CD4-positive, alpha-beta T cell treated with Interleukin-17A for 1 hour (primary cell): ENCODE data around the gene ABHD14A.
"Not testable (repeated sequence)": the region's sequence is repeated elsewhere in the genome, so short reads cannot be mapped to it uniquely, and the experiment has no call there.

Experiments
- DNase-seq: peaks from one replicate; pipeline ENCODE4 v3.0.0-alpha.2; 2020

ABHD14A gene

DNA sequence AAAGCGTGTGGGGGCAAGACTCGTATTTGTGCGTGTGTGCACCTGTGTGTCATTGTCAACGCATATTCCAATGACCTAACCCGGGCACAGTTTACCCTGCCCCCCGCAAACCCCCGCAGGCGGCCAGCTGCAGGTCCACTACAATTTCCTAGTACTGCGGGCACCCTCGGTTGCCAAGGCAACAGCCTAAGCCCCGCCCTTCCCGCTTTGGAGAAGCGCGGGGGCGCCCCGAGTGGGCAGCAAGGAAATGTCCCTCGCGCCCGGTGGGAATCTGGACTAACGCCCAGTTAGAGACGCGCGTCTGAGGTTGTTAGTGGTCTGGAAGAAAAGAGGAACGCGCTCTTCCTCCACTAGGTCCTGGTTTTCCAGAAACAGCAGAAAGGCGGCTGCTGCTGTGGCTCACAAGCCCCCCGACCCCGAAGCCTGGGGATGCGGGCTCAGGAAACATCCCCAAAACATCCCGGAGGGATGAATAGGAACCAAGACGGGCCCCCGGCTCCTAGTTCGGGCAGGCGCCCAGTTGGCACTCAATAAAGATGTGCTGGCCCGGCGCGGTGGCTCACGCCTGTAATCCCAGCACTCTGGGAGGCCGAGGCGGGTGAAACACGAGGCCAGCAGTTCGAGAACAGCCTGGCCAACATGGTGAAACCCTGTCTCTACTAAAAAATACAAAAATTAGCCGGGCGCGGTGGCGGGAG, 1.1 kb downstream of the ABHD14A start:
- DNase-seq, result peak; percentile 47

DNA sequence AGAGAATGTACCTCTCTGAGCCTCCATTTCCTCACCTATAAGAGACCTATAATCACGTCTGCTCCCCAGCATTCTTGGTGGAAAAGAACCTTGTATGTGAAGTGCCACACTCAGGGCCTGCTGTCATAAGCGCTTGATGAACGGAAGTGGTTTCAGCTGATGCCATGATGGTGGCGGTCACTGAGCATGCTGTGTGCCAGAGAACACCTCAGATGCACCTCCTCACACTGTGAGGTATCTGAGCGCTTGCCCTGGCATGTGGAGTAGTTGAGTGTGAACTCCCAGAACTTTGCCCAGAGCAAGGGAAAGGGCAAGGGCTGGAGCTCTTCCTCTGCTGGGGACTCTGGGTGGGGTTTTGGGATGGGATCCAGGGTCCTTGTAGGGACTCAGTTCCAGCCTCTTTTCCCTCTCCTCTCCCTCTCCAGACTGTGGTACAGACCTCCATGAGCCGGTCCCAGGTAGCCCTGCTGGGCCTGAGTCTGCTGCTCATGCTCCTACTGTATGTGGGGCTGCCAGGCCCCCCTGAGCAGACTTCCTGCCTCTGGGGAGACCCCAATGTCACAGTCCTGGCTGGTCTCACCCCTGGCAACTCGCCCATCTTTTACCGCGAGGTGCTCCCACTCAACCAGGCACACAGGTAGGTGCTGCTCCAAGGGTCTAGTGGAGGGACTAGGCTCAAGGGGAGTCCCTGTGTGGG, 2.7 kb downstream of the ABHD14A start:
- DNase-seq, result peak; percentile 59

DNA sequence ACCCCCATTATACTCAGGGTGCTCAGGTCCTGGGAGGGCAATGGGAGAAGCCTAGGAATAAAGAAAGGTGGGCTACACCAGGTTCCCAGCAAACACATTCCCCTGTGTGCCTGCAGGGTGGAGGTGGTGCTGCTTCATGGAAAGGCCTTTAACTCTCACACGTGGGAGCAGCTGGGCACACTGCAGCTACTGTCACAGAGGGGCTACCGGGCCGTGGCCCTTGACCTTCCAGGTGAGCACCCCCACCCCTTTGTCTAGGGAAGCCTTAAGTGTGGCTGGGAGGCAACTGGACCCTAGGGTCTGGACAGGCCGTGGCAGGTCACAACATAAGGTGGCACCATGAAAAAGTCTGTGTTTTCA, 3.3 kb downstream of the ABHD14A start:
- no peak for DNase-seq

DNA sequence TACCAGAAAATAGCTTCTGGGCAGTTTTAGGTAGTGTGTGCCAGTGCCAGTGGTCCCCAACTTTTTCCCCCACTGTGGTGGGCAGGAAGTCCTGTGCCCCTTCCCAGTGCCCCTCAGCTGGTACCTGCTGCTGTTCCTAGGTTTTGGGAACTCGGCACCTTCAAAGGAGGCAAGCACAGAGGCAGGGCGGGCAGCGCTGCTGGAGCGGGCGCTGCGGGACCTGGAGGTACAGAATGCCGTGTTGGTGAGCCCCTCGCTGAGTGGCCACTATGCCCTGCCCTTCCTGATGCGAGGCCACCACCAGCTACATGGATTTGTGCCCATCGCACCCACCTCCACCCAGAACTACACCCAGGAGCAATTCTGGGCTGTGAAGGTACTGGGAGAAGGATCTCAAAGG, 5.4 kb downstream of the ABHD14A start:
- DNase-seq, result no peak

DNA sequence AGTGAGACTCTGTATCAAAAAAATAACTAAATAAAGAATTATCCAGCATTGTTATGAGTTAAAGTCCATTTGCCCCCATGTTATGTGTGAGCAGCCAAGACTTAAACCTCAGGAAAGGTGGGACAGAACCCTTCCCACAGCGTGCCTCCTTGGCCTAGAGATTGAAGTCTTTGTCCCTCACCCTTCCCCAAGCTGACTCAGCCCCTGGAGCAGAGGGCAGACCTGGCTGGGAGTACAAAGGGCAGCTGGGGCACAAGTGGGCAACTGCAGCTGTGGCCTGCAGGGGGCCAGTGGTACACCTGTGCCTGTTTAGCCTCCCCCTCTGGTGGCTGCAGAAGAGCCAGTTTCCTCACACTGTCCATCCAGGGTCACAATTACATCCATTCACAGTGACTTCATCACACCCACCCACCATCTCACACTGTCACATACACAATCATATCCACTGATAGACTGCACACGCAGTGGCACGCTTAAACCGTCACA, 7.5 kb downstream of the ABHD14A start:
- DNase-seq, result peak; percentile 23

DNA sequence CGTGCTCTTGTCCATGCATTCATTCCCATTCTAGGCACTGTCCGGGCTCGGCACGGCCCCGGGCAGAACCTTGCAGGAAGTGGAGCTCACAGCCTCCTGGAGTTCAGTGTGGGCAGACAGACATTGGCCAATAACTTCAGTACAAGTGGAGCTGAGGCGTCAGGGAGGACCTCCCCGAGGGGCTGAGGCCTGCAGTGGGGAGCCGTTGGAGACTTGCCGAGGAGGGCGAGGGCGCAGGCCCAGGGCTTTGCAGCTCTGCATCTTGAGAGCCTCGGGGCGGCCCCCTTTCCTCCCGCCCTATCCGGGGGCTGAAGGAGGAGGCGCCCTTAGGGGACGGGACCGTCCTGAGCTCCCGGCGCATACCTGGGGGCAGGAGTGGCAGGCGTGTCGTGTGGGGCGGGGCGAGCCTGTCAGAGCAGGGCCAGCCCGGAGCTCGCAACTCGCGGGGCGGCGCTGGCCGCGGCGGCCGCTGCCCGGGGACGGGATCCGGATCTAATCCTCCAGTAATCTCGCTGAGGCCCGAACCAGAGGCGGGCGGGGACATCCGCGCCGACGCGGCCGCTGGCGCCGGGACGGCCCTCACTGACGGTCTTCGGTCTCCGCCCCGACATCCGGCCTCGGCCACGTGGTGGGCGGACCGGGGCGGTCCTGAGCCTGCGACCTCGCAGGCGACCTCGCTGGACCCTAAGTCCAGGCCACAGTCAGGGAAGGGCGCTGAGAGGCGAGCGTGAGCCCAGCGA, 8.1 kb downstream of the ABHD14A start, which contains the start of gene ACY1:
ACY1 (plus strand) TSS at position 698 of the 740 bp plus-strand sequence. CDS start 530 bp downstream, outside the sequence.
- peak; percentile 78 for DNase-seq

DNA sequence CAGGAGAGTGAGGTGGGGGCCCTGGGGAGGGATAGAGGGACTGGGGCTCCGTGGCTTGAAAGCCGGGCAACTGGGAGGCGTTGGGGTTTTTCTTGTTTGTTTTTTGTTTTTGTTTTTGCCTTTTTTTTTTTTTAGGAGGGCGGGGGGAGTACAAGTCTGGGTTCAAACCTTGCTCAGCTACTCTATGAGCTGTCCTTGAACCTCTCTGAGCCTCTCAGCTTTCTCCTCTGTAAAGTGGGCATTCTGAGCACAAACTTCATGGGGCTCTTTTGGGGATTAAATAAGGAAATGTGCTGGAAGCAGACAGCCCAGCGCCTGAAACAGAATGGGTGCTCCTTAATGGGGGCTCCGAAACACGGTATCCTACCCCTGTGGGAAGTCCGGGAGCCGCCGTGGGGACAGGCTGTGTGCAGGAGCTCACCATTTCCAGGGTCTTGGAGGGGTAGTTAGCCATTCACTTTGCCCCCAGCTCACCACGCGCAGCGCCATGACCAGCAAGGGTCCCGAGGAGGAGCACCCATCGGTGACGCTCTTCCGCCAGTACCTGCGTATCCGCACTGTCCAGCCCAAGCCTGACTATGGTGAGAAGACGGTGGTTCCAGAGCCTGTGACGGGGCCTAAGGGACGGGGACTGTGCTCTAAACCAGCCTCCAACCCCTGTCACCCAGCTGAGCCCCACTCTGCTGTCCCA, 8.9 kb downstream of the ABHD14A start:
- no peak for DNase-seq

DNA sequence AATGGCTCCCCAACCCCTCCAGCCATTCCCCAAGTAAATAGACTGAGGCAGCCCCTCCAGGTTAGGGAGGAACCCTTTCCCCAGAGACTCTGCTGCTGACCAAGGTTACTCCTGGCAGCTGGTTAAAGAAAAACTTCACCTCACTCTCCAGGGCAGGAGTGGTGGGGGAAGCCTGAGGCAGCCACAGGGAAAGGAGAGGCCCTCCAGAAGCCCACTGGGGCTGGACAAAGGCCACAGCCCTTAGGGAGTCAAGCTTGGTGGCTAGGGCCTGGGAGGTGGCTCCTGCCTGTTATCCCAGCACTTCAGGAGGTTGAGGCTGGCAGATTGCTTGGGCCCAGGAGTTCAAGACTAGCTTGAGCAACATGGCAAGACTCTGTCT, 9.4 kb downstream of the ABHD14A start:
- DNase-seq, result no peak

DNA sequence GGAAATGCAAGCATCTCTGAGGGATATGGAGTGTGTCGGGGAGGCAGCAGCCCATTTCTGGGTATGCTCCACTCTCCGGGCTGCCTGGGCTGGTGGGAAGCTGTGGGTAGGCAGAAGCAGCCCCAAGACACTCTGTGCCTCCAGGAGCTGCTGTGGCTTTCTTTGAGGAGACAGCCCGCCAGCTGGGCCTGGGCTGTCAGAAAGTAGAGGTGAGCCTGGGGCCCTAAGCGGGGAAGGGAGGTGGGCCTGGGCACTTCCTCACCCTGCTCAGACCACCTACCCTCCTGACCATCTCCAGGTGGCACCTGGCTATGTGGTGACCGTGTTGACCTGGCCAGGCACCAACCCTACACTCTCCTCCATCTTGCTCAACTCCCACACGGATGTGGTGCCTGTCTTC, 10.2 kb downstream of the ABHD14A start:
- no peak for DNase-seq

DNA sequence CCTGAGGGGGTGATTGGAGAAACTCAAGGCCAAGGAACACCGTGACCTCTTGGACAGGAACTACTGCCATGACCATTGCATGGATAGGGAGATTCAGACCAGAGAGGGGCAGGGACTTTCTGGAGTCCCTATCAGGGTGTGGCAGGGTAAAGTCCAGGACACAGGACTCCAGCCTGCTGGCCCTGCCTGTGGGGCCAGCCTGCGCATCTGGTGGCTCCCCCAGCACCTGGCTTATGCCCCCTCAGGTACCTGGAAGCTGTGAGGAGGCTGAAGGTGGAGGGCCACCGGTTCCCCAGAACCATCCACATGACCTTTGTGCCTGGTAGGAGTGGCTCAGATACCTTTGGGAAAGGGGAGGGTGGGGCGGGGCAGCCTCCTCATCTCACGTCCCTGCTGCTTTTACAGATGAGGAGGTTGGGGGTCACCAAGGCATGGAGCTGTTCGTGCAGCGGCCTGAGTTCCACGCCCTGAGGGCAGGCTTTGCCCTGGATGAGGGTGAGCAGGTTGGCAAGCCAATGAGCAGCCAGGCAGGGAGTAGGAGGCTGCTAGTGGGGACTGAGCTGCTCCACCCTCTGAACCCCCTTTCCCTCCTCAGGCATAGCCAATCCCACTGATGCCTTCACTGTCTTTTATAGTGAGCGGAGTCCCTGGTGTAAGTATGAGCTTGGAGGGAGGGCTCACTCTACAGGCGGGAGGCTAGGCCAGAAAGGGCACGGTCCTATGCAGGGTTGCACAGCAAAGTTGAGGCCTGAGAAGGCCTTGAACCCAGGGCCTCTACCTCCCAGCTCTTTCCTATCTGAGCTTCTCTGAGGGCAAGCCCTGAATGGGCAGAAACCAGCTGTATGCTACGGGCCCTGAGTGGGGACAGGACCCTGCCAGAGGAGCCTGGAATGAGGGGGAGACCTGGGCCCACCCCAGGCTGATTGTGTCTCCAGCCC, 11.4 kb downstream of the ABHD14A start:
- no peak for DNase-seq

DNA sequence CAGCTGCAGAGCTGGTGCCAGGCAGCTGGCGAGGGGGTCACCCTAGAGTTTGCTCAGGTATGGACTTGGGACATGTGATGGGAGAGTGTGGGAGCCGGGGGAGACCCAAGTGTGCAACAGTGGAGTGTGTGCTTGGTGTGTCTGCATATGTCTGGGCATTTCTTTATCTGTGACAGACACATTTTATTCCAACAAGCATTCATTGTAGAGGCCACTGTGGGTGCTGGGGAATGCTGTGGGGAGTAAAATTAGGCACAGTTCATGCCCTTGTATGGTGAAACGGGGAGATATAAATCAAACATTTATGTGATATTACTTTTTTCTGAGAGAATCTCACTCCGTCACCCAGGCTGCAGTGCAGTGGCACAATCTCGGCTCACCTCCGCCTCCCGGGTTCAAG, 12.7 kb downstream of the ABHD14A start:
- DNase-seq, result no peak

DNA sequence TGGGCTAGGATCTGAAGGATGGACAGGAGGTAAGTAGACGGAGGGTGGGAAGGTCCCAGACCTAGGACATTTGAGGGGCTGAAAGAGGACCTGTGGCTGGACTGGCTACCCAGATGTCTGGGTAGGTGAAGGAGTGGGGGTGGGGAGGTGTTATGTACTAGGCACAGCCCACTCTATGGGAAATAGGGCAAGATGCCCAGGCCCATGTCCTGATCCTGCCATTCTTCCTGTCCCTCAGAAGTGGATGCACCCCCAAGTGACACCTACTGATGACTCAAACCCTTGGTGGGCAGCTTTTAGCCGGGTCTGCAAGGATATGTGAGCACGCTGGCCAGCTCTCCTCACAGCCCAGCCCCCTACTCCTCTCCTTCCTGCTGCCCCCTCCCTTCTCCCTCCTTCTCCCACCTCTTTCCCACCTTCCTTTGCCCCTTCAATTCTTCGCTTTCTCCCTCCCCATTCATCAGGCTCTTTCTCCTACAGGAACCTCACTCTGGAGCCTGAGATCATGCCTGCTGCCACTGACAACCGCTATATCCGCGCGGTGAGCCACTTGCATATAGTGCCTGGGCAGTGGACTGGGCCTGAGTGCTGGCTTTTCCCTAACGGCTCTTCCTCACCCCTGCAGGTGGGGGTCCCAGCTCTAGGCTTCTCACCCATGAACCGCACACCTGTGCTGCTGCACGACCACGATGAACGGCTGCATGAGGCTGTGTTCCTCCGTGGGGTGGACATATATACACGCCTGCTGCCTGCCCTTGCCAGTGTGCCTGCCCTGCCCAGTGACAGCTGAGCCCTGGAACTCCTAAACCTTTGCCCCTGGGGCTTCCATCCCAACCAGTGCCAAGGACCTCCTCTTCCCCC, 13.7 kb downstream of the ABHD14A start:
- no peak for DNase-seq

DNA sequence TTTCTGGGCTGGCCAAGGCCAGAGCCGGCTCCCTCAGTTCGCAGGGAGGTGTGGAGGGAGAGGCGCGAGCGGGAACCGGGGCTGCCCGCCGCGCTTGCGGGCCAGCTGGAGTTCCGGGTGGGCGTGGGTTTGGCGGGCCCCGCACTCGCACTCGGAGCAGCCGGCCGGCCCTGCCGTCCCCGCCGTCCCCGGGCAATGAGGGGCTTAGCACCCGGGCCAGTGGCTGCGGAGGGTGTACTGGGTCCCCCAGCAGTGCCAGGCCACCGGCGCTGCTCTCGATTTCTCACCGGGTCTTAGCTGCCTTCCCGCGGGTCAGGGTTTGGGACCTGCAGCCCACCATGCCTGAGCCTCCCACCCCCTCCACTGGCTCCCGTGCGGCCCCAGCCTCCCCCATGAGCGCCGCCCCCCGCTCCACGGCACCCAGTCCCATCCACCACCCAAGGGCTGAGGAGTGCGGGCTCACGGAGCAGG, 15.7 kb downstream of the ABHD14A start:
- not testable (repeated sequence) for DNase-seq

DNA sequence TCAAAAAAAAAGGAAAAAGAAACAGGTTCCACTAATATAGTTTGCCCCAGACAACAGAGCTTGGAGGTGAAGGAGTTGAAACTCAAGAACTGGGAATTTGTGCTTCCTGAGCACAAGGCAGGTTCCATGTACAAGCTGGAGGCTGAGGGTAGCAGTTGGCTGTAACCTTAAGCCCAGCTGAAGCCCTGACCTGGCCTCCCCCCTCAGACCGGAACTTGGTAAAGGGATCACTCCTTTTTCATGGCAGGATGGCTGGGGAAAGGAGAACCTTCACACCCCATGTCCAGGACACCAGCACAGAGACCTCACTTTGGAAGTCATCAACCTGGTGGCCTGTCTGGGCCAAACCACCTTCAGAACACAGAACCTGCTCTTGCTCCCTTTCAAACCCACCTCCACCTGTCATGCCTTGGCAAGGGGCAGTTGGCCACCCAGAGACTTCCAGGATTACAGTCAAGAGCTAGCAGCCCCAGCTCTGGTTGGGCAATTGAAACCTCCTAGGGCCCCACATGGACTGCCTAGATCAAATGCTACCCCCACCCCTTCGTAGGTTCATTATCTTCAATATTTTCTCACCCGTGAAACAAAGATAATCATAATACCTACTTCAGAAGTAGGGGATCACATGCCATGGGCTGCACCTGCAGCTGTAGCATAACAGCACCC, 17.3 kb downstream of the ABHD14A start:
- DNase-seq, result no peak

DNA sequence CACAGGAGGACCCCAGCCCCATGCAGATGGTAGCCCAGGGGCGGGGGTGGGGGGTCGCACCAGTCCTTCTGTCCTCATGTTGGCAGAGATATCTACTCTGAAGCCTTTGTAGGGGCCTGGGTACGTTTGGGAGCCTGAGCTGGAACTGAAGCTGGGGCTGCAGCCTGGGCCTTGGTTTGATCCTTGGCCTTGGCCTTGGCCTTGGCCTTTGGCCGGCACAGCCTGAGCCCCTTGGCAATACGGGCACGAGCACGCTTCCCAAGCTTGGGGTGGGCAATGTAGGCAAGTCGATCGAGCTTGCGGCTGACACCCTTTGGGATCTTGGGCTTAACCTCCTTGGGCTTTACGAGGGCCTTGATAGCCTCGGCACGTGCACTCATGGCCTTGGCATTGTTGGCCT, 18.8 kb downstream of the ABHD14A start:
- not testable (repeated sequence) for DNase-seq

DNA sequence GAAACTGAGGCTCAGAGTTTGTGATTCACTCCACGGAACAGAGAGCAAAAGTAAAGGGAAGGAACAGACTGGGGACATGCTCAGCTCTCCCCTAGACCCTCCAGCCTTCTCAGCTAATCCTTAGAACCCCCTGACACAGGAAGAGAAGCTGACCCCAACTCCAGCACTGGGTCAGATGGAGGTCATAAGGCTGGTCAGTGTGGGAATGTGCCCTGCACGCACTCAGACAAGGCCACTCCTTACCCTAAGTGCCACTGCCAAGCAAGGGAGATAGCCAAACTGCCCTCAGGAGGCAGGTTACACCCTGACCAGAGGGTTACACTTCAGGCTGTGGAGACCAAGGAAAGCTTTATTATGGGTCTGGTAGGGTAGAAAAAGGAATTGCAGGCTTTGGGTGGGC, 19.7 kb downstream of the ABHD14A start:
- DNase-seq, result no peak

DNA sequence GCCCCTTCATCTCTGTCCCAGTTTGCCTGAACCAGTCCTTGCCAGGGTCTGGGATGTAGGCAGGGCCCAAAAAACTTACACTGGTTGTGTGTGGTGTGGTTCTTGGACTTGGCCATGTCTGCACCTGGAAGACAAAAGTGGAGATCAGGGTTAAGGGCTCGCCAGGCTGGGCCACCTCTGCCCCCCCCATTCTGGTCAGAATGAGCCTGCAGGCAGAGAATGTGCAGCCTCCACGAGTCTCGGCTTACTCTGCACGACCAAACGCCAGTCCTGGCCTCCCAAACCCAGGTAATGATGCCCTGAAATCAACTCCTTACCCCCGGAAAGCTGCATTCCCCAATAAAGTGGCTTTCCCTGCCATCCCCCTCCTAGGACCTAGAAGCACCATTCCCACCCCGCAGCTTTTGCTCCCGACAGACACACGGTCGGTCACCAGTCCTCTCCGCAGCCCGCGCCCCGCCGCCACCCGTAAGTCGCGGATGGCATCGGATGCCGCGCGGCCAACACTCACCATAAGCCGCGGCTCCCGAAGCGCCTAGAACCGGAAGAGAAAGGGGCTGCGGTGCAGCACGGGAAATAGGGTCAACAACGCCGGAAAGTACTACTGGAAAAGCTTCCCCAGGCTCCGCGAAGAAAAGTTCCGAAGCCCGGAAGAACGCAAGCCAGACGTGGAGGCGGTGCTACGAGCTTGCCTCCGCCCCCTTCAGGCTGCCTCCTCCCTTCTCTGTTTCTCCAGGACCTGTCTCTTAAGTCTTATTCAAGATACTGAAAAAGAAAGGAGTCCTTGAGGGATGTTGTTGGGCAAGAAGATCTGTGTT, 20.7 kb downstream of the ABHD14A start, which contains the start of gene RPL29:
RPL29 (minus strand) TSS at position 550 of the 818 bp plus-strand sequence; CDS start at position 116, 434 bp downstream.
- peak; percentile 96 for DNase-seq

DNA sequence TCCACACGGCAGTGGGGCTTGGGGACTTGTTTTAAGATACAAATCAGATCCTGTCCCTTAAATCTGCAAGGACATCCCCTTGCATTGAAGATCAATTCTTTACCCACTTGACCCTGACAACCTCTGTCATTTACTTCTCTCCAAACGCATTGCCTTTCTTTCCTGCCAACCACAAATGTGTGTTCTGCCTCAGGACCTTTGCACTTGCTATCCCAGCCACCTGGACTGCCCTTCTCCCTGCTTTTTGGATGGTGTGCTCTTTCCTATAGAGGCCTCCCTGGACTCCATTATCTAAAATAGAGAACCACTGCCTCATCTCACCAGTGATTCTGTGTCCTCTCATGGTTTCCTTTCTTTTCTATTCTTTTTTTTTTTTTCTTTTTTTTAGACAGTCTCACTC, 22.3 kb downstream of the ABHD14A start:
- DNase-seq, result no peak

DNA sequence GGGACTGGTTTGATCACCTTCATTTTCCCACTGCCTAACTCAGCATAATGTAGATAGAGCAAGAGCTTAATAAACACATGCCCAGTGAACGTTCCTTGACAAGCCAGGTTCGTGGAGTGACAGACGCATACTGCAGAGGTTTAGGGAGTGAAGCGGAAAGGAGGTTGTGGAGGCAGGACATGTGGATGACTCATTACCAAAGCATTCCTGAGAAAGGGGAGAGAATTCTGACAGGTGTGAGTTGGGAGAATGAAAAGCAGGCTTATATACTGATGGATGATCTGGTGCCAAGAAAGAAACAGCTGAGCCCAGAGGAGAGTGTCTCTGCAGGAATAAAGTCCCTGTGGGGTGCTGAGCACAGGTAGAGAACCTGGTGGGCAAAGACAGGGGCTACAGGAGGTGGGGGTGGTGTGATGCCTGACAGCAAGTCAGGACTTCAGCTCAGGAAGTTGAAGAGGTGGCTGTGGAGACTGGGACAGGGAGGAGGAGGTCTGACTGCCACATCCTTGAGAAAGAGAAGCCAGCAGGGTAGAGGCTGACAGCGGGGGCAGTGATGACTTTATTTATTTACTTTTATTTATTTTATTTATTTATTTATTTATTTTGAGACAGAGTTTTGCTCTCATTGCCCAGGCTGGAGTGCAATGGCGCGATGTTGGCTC, 23.2 kb downstream of the ABHD14A start:
- no peak for DNase-seq
